Measurements from ENCODE around the gene TBC1D3. TPM values are rescaled to one million over a fixed set of nuclear protein-coding genes. Genes with fewer than 3 reads are reported as not detected.
"Not testable (repeated sequence)": the region's sequence is repeated elsewhere in the genome, so short reads cannot be mapped to it uniquely, and the experiment has no call there.

Gene TBC1D3
- 2.1 and 2.8 TPM in 2 replicates for total RNA-seq (2014; rRNA removed; shearing (Covaris generic); ENCODE audit: low replicate concordance)

DNA sequence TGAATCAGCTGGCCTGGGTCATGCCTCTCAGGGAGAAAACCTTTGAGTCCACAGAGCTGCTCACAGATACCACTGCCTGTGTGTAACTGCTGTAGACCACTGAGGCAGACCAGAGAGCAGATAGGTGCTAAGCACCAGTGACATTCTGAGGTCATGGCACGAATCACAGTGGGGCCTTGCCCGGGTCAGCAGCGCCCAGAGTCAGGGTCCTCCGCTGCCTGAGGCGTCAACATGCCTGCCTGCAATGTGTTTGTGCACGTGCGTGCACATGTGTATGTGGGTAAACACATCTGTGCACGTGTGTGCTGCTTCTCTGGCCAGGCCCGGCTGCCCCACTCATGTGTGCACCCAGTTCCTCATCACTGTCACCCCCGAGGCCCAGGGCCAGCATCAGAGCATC is at the start of gene TBC1D3:
TBC1D3 (minus strand) TSS at position 101 of the 400 bp plus-strand sequence. CDS start 1,526 bp downstream, outside the sequence.
- H3K4me2 ChIP-seq (ENCODE audit: low read depth, low read length, poor library complexity, severe bottlenecking); H3K4me3 ChIP-seq (ENCODE audit: low read length); H3K36me3 ChIP-seq (ENCODE audit: insufficient read depth, low read length); H3K79me2 ChIP-seq (ENCODE audit: low read length); H3K9me3 ChIP-seq (ENCODE audit: low read length); H3K27ac ChIP-seq (ENCODE audit: low read length); H3K9me2 ChIP-seq (replicated peaks; ENCODE audit: insufficient read depth, low read length); H3K27me3 ChIP-seq (ENCODE audit: low read length); H3K9ac ChIP-seq (ENCODE audit: low read length); H4K20me1 ChIP-seq (ENCODE audit: insufficient read depth, low read depth, low read length); H2AFZ ChIP-seq (ENCODE audit: low read length); H3K4me1 ChIP-seq (ENCODE audit: low read length); DNase-seq: not testable (repeated sequence)

- not testable (repeated sequence) for H2AFZ ChIP-seq (ENCODE audit: low read length); H3K9ac ChIP-seq (ENCODE audit: low read length); H3K4me3 ChIP-seq (ENCODE audit: low read length); H3K9me3 ChIP-seq (ENCODE audit: low read length); H3K4me2 ChIP-seq (ENCODE audit: low read depth, low read length, poor library complexity, severe bottlenecking); H3K79me2 ChIP-seq (ENCODE audit: low read length); H4K20me1 ChIP-seq (ENCODE audit: insufficient read depth, low read depth, low read length); H3K27me3 ChIP-seq (ENCODE audit: low read length); H3K9me2 ChIP-seq (replicated peaks; ENCODE audit: insufficient read depth, low read length); H3K36me3 ChIP-seq (ENCODE audit: insufficient read depth, low read length); DNase-seq; H3K4me1 ChIP-seq (ENCODE audit: low read length); H3K27ac ChIP-seq (ENCODE audit: low read length)
Observed at GRCh38 chr17:38232790-38233189, 40.4 kb upstream of the TBC1D3 start.

DNA sequence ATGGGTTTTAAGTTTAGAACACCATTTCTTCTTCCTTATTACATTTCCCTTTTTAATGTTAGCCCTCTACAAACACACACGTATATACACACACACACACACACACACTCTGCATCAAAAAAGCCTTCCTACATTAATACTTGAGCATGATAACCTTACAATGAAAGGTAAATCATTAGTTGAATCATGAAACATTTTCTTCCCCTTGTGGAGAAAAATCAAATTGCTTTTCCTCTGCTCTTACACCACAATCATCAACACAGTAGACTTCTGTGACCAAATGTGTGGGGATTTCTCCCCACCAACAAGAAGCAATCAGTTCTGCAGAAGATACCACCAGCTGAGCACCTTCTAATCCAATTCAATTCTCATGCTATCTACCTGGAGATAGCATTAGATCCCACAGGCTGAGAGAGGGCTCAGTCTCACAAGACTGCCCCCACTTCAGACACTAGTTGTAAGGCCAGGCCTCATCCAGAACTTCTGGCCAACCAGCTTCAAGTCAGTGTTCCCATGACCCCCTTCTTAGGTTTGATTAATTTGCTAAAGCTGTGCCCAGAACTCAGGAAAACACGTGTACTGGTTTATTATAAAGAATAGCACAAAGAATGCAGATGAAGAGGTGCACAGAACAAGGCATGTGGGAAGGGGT is 33.6 kb upstream of the TBC1D3 start:
- H3K9ac ChIP-seq (ENCODE audit: low read length); H3K79me2 ChIP-seq (ENCODE audit: low read length); H2AFZ ChIP-seq (ENCODE audit: low read length); H3K36me3 ChIP-seq (ENCODE audit: insufficient read depth, low read length); H3K4me1 ChIP-seq (ENCODE audit: low read length); H3K4me3 ChIP-seq (ENCODE audit: low read length); H3K9me3 ChIP-seq (ENCODE audit: low read length); H3K27ac ChIP-seq (ENCODE audit: low read length); DNase-seq; H3K9me2 ChIP-seq (replicated peaks; ENCODE audit: insufficient read depth, low read length); H3K4me2 ChIP-seq (ENCODE audit: low read depth, low read length, poor library complexity, severe bottlenecking); H4K20me1 ChIP-seq (ENCODE audit: insufficient read depth, low read depth, low read length); H3K27me3 ChIP-seq (ENCODE audit: low read length): not testable (repeated sequence)

DNA sequence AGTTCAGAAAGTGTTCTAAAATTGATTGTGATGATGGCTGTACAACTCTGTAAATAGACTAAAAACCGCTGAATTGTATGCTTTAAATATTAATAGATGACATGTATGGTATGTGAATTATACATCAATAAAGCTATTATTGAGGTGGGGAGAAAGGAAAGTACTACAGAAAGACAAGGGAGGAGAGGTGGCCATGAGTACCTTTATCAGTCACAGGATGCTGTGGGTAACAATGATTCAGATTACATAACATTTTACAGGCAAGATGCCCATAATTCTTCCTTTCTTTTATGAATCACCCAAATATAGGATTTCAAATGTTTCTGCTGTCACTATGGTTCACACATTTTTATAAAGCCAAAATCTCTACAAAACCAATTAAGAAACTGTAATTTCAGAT is 28.5 kb upstream of the TBC1D3 start:
- H3K9ac ChIP-seq (ENCODE audit: low read length); H4K20me1 ChIP-seq (ENCODE audit: insufficient read depth, low read depth, low read length); H3K9me3 ChIP-seq (ENCODE audit: low read length); H3K9me2 ChIP-seq (replicated peaks; ENCODE audit: insufficient read depth, low read length); H3K27me3 ChIP-seq (ENCODE audit: low read length); DNase-seq; H3K4me3 ChIP-seq (ENCODE audit: low read length); H2AFZ ChIP-seq (ENCODE audit: low read length); H3K36me3 ChIP-seq (ENCODE audit: insufficient read depth, low read length); H3K27ac ChIP-seq (ENCODE audit: low read length); H3K4me1 ChIP-seq (ENCODE audit: low read length); H3K4me2 ChIP-seq (ENCODE audit: low read depth, low read length, poor library complexity, severe bottlenecking); H3K79me2 ChIP-seq (ENCODE audit: low read length): not testable (repeated sequence)

- DNase-seq; H3K9me3 ChIP-seq (ENCODE audit: low read length); H3K9ac ChIP-seq (ENCODE audit: low read length); H3K4me3 ChIP-seq (ENCODE audit: low read length); H3K4me1 ChIP-seq (ENCODE audit: low read length); H3K27me3 ChIP-seq (ENCODE audit: low read length); H3K79me2 ChIP-seq (ENCODE audit: low read length); H3K27ac ChIP-seq (ENCODE audit: low read length); H3K4me2 ChIP-seq (ENCODE audit: low read depth, low read length, poor library complexity, severe bottlenecking); H3K36me3 ChIP-seq (ENCODE audit: insufficient read depth, low read length); H2AFZ ChIP-seq (ENCODE audit: low read length); H3K9me2 ChIP-seq (replicated peaks; ENCODE audit: insufficient read depth, low read length); H4K20me1 ChIP-seq (ENCODE audit: insufficient read depth, low read depth, low read length): not testable (repeated sequence)
Observed at GRCh38 chr17:38200271-38200670, 7.9 kb upstream of the TBC1D3 start.

DNA sequence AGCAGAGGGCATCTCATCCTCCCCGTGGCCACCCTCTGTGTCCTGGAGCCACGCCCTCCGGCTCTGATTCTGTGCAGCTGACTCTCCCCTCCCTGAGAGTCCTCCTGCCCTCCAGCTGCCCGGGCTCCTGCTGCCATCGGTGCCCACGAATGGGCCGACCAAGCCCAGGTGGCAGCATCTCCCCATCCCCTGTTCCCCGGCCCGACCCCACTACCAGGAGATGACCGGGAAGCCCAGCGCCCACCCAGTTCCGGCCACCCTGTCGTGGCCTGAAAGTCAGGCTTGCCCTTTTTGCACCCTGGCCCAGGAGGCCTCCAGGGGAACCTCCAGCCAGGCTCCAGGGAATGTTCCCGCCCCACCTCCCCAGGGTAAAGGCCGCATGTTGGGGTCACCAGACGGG is 57.5 kb downstream of the TBC1D3 start:
- DNase-seq; H3K9me2 ChIP-seq (replicated peaks; ENCODE audit: insufficient read depth, low read length): not testable (repeated sequence)

More for the DNA sequence above, 57.5 kb downstream of the TBC1D3 start:
- not testable (repeated sequence) for H3K27me3 ChIP-seq (ENCODE audit: low read length); H2AFZ ChIP-seq (ENCODE audit: low read length); H3K27ac ChIP-seq (ENCODE audit: low read length); H4K20me1 ChIP-seq (ENCODE audit: insufficient read depth, low read depth, low read length); H3K4me2 ChIP-seq (ENCODE audit: low read depth, low read length, poor library complexity, severe bottlenecking); H3K9me3 ChIP-seq (ENCODE audit: low read length); H3K36me3 ChIP-seq (ENCODE audit: insufficient read depth, low read length); H3K4me3 ChIP-seq (ENCODE audit: low read length); H3K79me2 ChIP-seq (ENCODE audit: low read length); H3K4me1 ChIP-seq (ENCODE audit: low read length); H3K9ac ChIP-seq (ENCODE audit: low read length)

Small RNAs within 50 kb of the gene (small RNA-seq; reads per million reads assigned to genes)
- gene RF00019, result not detected
- not detected for gene RNA5SP526

Other genes starting within 250 kb of the TBC1D3 start
- 10.1 and 14.9 TPM in 2 replicates for gene TBC1D3L, start 203.5 kb downstream of the TBC1D3 start, total RNA-seq (2014; rRNA removed; shearing (Covaris generic); ENCODE audit: low replicate concordance)
- gene TBC1D3D, start 188.6 kb downstream of the TBC1D3 start, total RNA-seq (2014; rRNA removed; shearing (Covaris generic); ENCODE audit: low replicate concordance), result not detected in 2 replicates
- not detected in 2 replicates for gene TBC1D3C, start 123.9 kb downstream of the TBC1D3 start, total RNA-seq (2014; rRNA removed; shearing (Covaris generic); ENCODE audit: low replicate concordance)
- not detected in 2 replicates for gene TBC1D3E, start 64.6 kb downstream of the TBC1D3 start, total RNA-seq (2014; rRNA removed; shearing (Covaris generic); ENCODE audit: low replicate concordance)
- gene MRPL45, start 104.6 kb upstream of the TBC1D3 start, total RNA-seq (2014; rRNA removed; shearing (Covaris generic); ENCODE audit: low replicate concordance), result 42.0 and 45.5 TPM in 2 replicates
- gene GPR179, start 151.4 kb upstream of the TBC1D3 start, total RNA-seq (2014; rRNA removed; shearing (Covaris generic); ENCODE audit: low replicate concordance), result 0.04 and 0.22 TPM in 2 replicates
- gene SOCS7, start 159.3 kb upstream of the TBC1D3 start, total RNA-seq (2014; rRNA removed; shearing (Covaris generic); ENCODE audit: low replicate concordance), result 26.5 and 33.8 TPM in 2 replicates
- gene ARHGAP23, start 235.9 kb upstream of the TBC1D3 start, total RNA-seq (2014; rRNA removed; shearing (Covaris generic); ENCODE audit: low replicate concordance), result 0.04 and 0.54 TPM in 2 replicates